ENCODE data around the gene PURB.

GRCh38 chr7:44893710-44894234, 8.4 kb upstream of the PURB start:
- TF ChIP-seq POLR2A (IDR thresholded peaks at IDR 0.05) (no peak), CTCF (IDR thresholded peaks at IDR 0.05) (no peak)
